GM10266 (cell line): ENCODE data around the gene TNFAIP6.

Experiments used
- DNase-seq: peaks from one replicate; pipeline ENCODE4 v3.0.0; 2012; ENCODE audit errors: extremely low spot score
- CTCF ChIP-seq: IDR thresholded peaks from 2 replicates; pipeline ENCODE4 v1.5.1; 2012; ENCODE audit warnings: mild to moderate bottlenecking, low read depth; ENCODE audit not compliant: control insufficient read depth, insufficient read depth; ENCODE audit errors: missing control alignments

The TNFAIP6 gene

GRCh38 chr2:151347294-151347693, 10.1 kb upstream of the TNFAIP6 start:
- no peak for TF ChIP-seq CTCF
- no peak for DNase-seq

- DNase-seq = no peak
These were observed 9.5 kb upstream of the TNFAIP6 start for GRCh38 chr2:151347906-151348305.

GRCh38 chr2:151350579-151351195, 6.7 kb upstream of the TNFAIP6 start:
- no peak for TF ChIP-seq CTCF
- DNase-seq = no peak

More at GRCh38 chr2:151347906-151348305, 9.5 kb upstream of the TNFAIP6 start:
- TF ChIP-seq CTCF = no peak

GRCh38 chr2:151353995-151354394, 3.4 kb upstream of the TNFAIP6 start:
- no peak for TF ChIP-seq CTCF
- DNase-seq = no peak

GRCh38 chr2:151354807-151355206, 2.6 kb upstream of the TNFAIP6 start:
- no peak for DNase-seq
- no peak for TF ChIP-seq CTCF

GRCh38 chr2:151358166-151358970, 976 bp downstream of the TNFAIP6 start:
- TF ChIP-seq CTCF = no peak
- DNase-seq = no peak

GRCh38 chr2:151359768-151360461, 2.5 kb downstream of the TNFAIP6 start:
- no peak for TF ChIP-seq CTCF
- no peak for DNase-seq
